Measurements from ENCODE around the gene GLO1.
A peak's percentile ranks its signal among the peaks of the same experiment; 100 is the strongest.
"Not testable (repeated sequence)": the region's sequence is repeated elsewhere in the genome, so short reads cannot be mapped to it uniquely, and the experiment has no call there.

GLO1 gene

GRCh38 chr6:38703949-38704590 lies 1.1 kb upstream of the GLO1 start:
- no peak for DNase-seq

- DNase-seq: no peak
These were observed 1.4 kb downstream of the GLO1 start for GRCh38 chr6:38701551-38701950.

- not testable (repeated sequence) for DNase-seq
These were observed 3.2 kb downstream of the GLO1 start for GRCh38 chr6:38699702-38700101.

- no peak for DNase-seq
These were observed 5.1 kb downstream of the GLO1 start for GRCh38 chr6:38697846-38698245.

GRCh38 chr6:38696345-38696744 lies 6.6 kb downstream of the GLO1 start:
- DNase-seq: no peak

- no peak for DNase-seq
These were observed 7.0 kb downstream of the GLO1 start for GRCh38 chr6:38695933-38696332.

- no peak for DNase-seq
These were observed 7.6 kb downstream of the GLO1 start for GRCh38 chr6:38695227-38695900.

- peak in 1 of 3 donors; percentile 7 for DNase-seq
These were observed 14.3 kb downstream of the GLO1 start for GRCh38 chr6:38688579-38689087.

- DNase-seq: no peak
These were observed 15.4 kb downstream of the GLO1 start for GRCh38 chr6:38687549-38687948.

GRCh38 chr6:38687043-38687353 lies 15.9 kb downstream of the GLO1 start:
- DNase-seq: no peak

GRCh38 chr6:38686270-38687042 lies 16.5 kb downstream of the GLO1 start:
- no peak for DNase-seq

- no peak for DNase-seq
These were observed 18.0 kb downstream of the GLO1 start for GRCh38 chr6:38684904-38685303.

- DNase-seq: no peak
These were observed 18.7 kb downstream of the GLO1 start for GRCh38 chr6:38684237-38684636.

- peak in 1 of 3 donors; percentile 7 for DNase-seq
These were observed 21.1 kb downstream of the GLO1 start for GRCh38 chr6:38681850-38682249.

- DNase-seq: no peak
These were observed 23.3 kb downstream of the GLO1 start for GRCh38 chr6:38679668-38680067.

GRCh38 chr6:38678178-38678760 lies 24.7 kb downstream of the GLO1 start:
- DNase-seq: no peak

GRCh38 chr6:38676974-38677544 lies 25.9 kb downstream of the GLO1 start:
- no peak for DNase-seq

GRCh38 chr6:38676236-38676973 lies 26.5 kb downstream of the GLO1 start:
- no peak for DNase-seq

- DNase-seq: peak; percentile 63 to 74 (median 71)
These were observed 29.4 kb downstream of the GLO1 start for GRCh38 chr6:38673397-38674165.

- peak; percentile 64 to 73 (median 68) for DNase-seq
These were observed 31.0 kb downstream of the GLO1 start for GRCh38 chr6:38671885-38672467.

All from suppressor macrophage treated with lipopolysaccharide for 1 hour (primary cell).